ENCODE data around the gene ZNF385C.
"Not testable (repeated sequence)": the region's sequence is repeated elsewhere in the genome, so short reads cannot be mapped to it uniquely, and the experiment has no call there.

The ZNF385C gene

GRCh38 chr17:42019509-42020404 lies 78.5 kb downstream of the ZNF385C start, which contains the start of gene NKIRAS2:
TSS of gene NKIRAS2 (plus strand) at chr17:42020090. CDS start at chr17:42021578, 1,488 bp downstream.
- DNase-seq (ENCODE audit: low spot score), result peak; percentile 96

- DNase-seq (ENCODE audit: low spot score), result no peak
Observed at GRCh38 chr17:42018988-42019387, 79.3 kb downstream of the ZNF385C start.

GRCh38 chr17:42018339-42018738 lies 79.9 kb downstream of the ZNF385C start:
- no peak for DNase-seq (ENCODE audit: low spot score)

- DNase-seq (ENCODE audit: low spot score), result no peak
Observed at GRCh38 chr17:42017866-42018200, 80.4 kb downstream of the ZNF385C start.

GRCh38 chr17:42016941-42017865 lies 81.1 kb downstream of the ZNF385C start, which contains the start of gene DNAJC7:
TSS of gene DNAJC7 (minus strand) at chr17:42017439. CDS start at chr17:42017416, 23 bp downstream.
- peak; percentile 96 for DNase-seq (ENCODE audit: low spot score)

GRCh38 chr17:42016411-42016831 lies 81.9 kb downstream of the ZNF385C start:
- DNase-seq (ENCODE audit: low spot score), result no peak

GRCh38 chr17:42013740-42014139 lies 84.5 kb downstream of the ZNF385C start:
- not testable (repeated sequence) for DNase-seq (ENCODE audit: low spot score)

- not testable (repeated sequence) for DNase-seq (ENCODE audit: low spot score)
Observed at GRCh38 chr17:42012363-42012762, 85.9 kb downstream of the ZNF385C start.

GRCh38 chr17:42010898-42011516 lies 87.3 kb downstream of the ZNF385C start:
- DNase-seq (ENCODE audit: low spot score), result no peak

GRCh38 chr17:42010266-42010680 lies 88.0 kb downstream of the ZNF385C start:
- DNase-seq (ENCODE audit: low spot score), result not testable (repeated sequence)

- no peak for DNase-seq (ENCODE audit: low spot score)
Observed at GRCh38 chr17:42009170-42009569, 89.1 kb downstream of the ZNF385C start.

- no peak for DNase-seq (ENCODE audit: low spot score)
Observed at GRCh38 chr17:42005166-42005565, 93.1 kb downstream of the ZNF385C start.

GRCh38 chr17:42002792-42003301 lies 95.4 kb downstream of the ZNF385C start:
- DNase-seq (ENCODE audit: low spot score), result no peak

- DNase-seq (ENCODE audit: low spot score), result no peak
Observed at GRCh38 chr17:42002175-42002791, 96.0 kb downstream of the ZNF385C start.

GRCh38 chr17:42001729-42002128 lies 96.5 kb downstream of the ZNF385C start:
- DNase-seq (ENCODE audit: low spot score), result no peak

- DNase-seq (ENCODE audit: low spot score), result no peak
Observed at GRCh38 chr17:42000413-42001133, 97.7 kb downstream of the ZNF385C start.

GRCh38 chr17:41998497-41998896 lies 99.8 kb downstream of the ZNF385C start:
- no peak for DNase-seq (ENCODE audit: low spot score)

- no peak for DNase-seq (ENCODE audit: low spot score)
Observed at GRCh38 chr17:41996855-41997164, 101.5 kb downstream of the ZNF385C start.

- DNase-seq (ENCODE audit: low spot score), result no peak
Observed at GRCh38 chr17:41992576-41992975, 105.7 kb downstream of the ZNF385C start.

- DNase-seq (ENCODE audit: low spot score), result no peak
Observed at GRCh38 chr17:41989702-41990419, 108.4 kb downstream of the ZNF385C start.
